GM19043 (cell line): ENCODE results near the gene ITFG1.

ENCODE experiments used
- ATAC-seq: cut with Tn5 transposase; IDR thresholded peaks from one replicate; pipeline ENCODE4 v1.9.1; 2021; ENCODE audit warnings: low read depth; ENCODE audit not compliant: unreplicated experiment

The ITFG1 gene

GRCh38 chr16:47460711-47461597 lies at the start of gene ITFG1, which contains the start of gene PHKB:
Gene ITFG1 (minus strand): TSS chr16:47461063. CDS start chr16:47461045, 18 bp downstream.
Gene PHKB (plus strand): TSS chr16:47461331. CDS start chr16:47461351, 20 bp downstream.
- ATAC-seq = peak; percentile 72

GRCh38 chr16:47507701-47508100 lies 46.8 kb upstream of the ITFG1 start:
- no peak for ATAC-seq

- ATAC-seq = no peak
Observed at GRCh38 chr16:47506800-47507199, 45.9 kb upstream of the ITFG1 start.

- ATAC-seq = no peak
Observed at GRCh38 chr16:47504599-47504998, 43.7 kb upstream of the ITFG1 start.

- ATAC-seq = no peak
Observed at GRCh38 chr16:47503936-47504335, 43.1 kb upstream of the ITFG1 start.

- ATAC-seq = no peak
Observed at GRCh38 chr16:47499700-47500264, 38.9 kb upstream of the ITFG1 start.

GRCh38 chr16:47499080-47499699 lies 38.3 kb upstream of the ITFG1 start:
- no peak for ATAC-seq

- peak; percentile 45 for ATAC-seq
Observed at GRCh38 chr16:47493381-47494337, 32.8 kb upstream of the ITFG1 start.

- peak; percentile 71 for ATAC-seq
Observed at GRCh38 chr16:47492428-47493377, 31.8 kb upstream of the ITFG1 start.

GRCh38 chr16:47492036-47492427 lies 31.2 kb upstream of the ITFG1 start:
- no peak for ATAC-seq

GRCh38 chr16:47490471-47490870 lies 29.6 kb upstream of the ITFG1 start:
- ATAC-seq = no peak

GRCh38 chr16:47488051-47488450 lies 27.2 kb upstream of the ITFG1 start:
- ATAC-seq = no peak

GRCh38 chr16:47486856-47487255 lies 26.0 kb upstream of the ITFG1 start:
- no peak for ATAC-seq

GRCh38 chr16:47483616-47484015 lies 22.8 kb upstream of the ITFG1 start:
- ATAC-seq = no peak

GRCh38 chr16:47481698-47482374 lies 21.0 kb upstream of the ITFG1 start:
- no peak for ATAC-seq

- no peak for ATAC-seq
Observed at GRCh38 chr16:47480410-47480809, 19.5 kb upstream of the ITFG1 start.

- no peak for ATAC-seq
Observed at GRCh38 chr16:47477679-47478078, 16.8 kb upstream of the ITFG1 start.

- ATAC-seq = no peak
Observed at GRCh38 chr16:47476654-47477345, 15.9 kb upstream of the ITFG1 start.
